Measurements from ENCODE around the gene SF1. TPM values are rescaled to one million over a fixed set of nuclear protein-coding genes. Genes with fewer than 3 reads are reported as not detected.

Gene SF1
- total RNA-seq, 1 donor from 2014 or later, result 533 TPM

GRCh38 chr11:64787526-64788320 lies 9.4 kb upstream of the SF1 start:
- Mint-ChIP-seq H3K4me3 (no peak overlapping the region), H3K27ac (no peak overlapping the region), H3K4me1 (no peaks in the 10 kb centered on the region), H3K36me3 (no peaks in the 10 kb centered on the region), H3K27me3 (ENCODE audit: low read depth) (no peaks in the 10 kb centered on the region), H3K9me3 (no peaks in the 10 kb centered on the region)
- TF ChIP-seq CTCF (IDR thresholded peaks at IDR 0.05; ENCODE audit: unreplicated experiment), result peak; percentile 58
- no peak for DNase-seq (ENCODE audit: low spot score in 2 of 2, unreplicated experiment in 2 of 2)

GRCh38 chr11:64786308-64786707 lies 8.0 kb upstream of the SF1 start:
- no peak for DNase-seq (ENCODE audit: low spot score in 2 of 2, unreplicated experiment in 2 of 2)
- no peak overlapping the region for H3K27ac Mint-ChIP-seq

GRCh38 chr11:64784813-64785581 lies 6.7 kb upstream of the SF1 start:
- TF ChIP-seq CTCF (IDR thresholded peaks at IDR 0.05; ENCODE audit: unreplicated experiment), result no peak
- Mint-ChIP-seq H3K4me1 (no peaks in the 10 kb centered on the region), H3K27me3 (ENCODE audit: low read depth) (no peaks in the 10 kb centered on the region), H3K27ac (no peak overlapping the region), H3K36me3 (peaks cover 2% of the 10 kb centered on the region), H3K9me3 (no peaks in the 10 kb centered on the region), H3K4me3 (no peak overlapping the region)
- DNase-seq (ENCODE audit: low spot score in 2 of 2, unreplicated experiment in 2 of 2), result no peak

More at GRCh38 chr11:64786308-64786707, 8.0 kb upstream of the SF1 start:
- no peaks in the 10 kb centered on the region for H3K27me3 Mint-ChIP-seq (ENCODE audit: low read depth)
- TF ChIP-seq CTCF (IDR thresholded peaks at IDR 0.05; ENCODE audit: unreplicated experiment), result no peak
- no peaks in the 10 kb centered on the region for H3K9me3 Mint-ChIP-seq
- H3K4me3 Mint-ChIP-seq, result no peak overlapping the region
- no peaks in the 10 kb centered on the region for H3K36me3 Mint-ChIP-seq
- no peaks in the 10 kb centered on the region for H3K4me1 Mint-ChIP-seq

- no peaks in the 10 kb centered on the region for H3K9me3 Mint-ChIP-seq
- no peaks in the 10 kb centered on the region for H3K27me3 Mint-ChIP-seq (ENCODE audit: low read depth)
- H3K4me1 Mint-ChIP-seq, result peaks cover 29% of the 10 kb centered on the region
- H3K4me3 Mint-ChIP-seq, result peak overlapping the region; percentile 85
- peaks cover 31% of the 10 kb centered on the region for H3K36me3 Mint-ChIP-seq
- no peak for DNase-seq (ENCODE audit: low spot score in 2 of 2, unreplicated experiment in 2 of 2)
- TF ChIP-seq CTCF (IDR thresholded peaks at IDR 0.05; ENCODE audit: unreplicated experiment), result no peak
- peak overlapping the region; percentile 99 for H3K27ac Mint-ChIP-seq
These were observed 194 bp downstream of the SF1 start for GRCh38 chr11:64778223-64778472.

- Mint-ChIP-seq H3K4me1 (peaks cover 29% of the 10 kb centered on the region), H3K4me3 (peak overlapping the region; percentile 79), H3K27ac (peak overlapping the region; percentile 88), H3K9me3 (no peaks in the 10 kb centered on the region), H3K36me3 (peaks cover 35% of the 10 kb centered on the region), H3K27me3 (ENCODE audit: low read depth) (no peaks in the 10 kb centered on the region)
- DNase-seq (ENCODE audit: low spot score in 2 of 2, unreplicated experiment in 2 of 2), result peak; percentile 82 to 84
- no peak for TF ChIP-seq CTCF (IDR thresholded peaks at IDR 0.05; ENCODE audit: unreplicated experiment)
These were observed 706 bp downstream of the SF1 start for GRCh38 chr11:64777449-64778222.
